GM23338 (cell line): ENCODE measurements around the gene ONECUT3.

Experiments used
- CREB1 ChIP-seq: fragments of 250-450 bp; sonication (Bioruptor Pico); IDR thresholded peaks from 2 replicates; pipeline ENCODE4 v1.5.0; 2020; ENCODE audit warnings: low read depth, mild to moderate bottlenecking, moderate library complexity
- EZH2 ChIP-seq: fragments of 200-600 bp; sonication (generic); IDR thresholded peaks from one replicate; pipeline ENCODE4 v1.8.0; 2017; ENCODE audit warnings: antibody characterized with exemption, mild to moderate bottlenecking, low read depth; ENCODE audit not compliant: unreplicated experiment
- EZH2phosphoT487 ChIP-seq: fragments of 200-600 bp; sonication (generic); IDR thresholded peaks from one replicate; pipeline ENCODE4 v1.8.1; 2018; ENCODE audit warnings: antibody characterized with exemption; ENCODE audit not compliant: unreplicated experiment
- POLR2AphosphoS5 ChIP-seq: IDR thresholded peaks from 2 replicates; pipeline ENCODE4 v1.6.1; 2016; ENCODE audit warnings: antibody characterized with exemption, low read depth
- TF ChIP-seq, protein P1 (sequence below), 2 experiments: fragments of 200-600 bp in 1 of 2; sonication (generic) in 1 of 2; conservative IDR thresholded peaks; 2 replicates each; pipeline versions ENCODE4 v1.5.1 to v1.6.1; 2016 to 2017; ENCODE audit warnings: antibody characterized with exemption in 2 of 2, low read depth in 2 of 2, mild to moderate bottlenecking in 2 of 2, moderate library complexity in 1 of 2

GRCh38 chr19:1824252-1824622 is 70.9 kb downstream of the ONECUT3 start:
- TF ChIP-seq, protein P1, sequence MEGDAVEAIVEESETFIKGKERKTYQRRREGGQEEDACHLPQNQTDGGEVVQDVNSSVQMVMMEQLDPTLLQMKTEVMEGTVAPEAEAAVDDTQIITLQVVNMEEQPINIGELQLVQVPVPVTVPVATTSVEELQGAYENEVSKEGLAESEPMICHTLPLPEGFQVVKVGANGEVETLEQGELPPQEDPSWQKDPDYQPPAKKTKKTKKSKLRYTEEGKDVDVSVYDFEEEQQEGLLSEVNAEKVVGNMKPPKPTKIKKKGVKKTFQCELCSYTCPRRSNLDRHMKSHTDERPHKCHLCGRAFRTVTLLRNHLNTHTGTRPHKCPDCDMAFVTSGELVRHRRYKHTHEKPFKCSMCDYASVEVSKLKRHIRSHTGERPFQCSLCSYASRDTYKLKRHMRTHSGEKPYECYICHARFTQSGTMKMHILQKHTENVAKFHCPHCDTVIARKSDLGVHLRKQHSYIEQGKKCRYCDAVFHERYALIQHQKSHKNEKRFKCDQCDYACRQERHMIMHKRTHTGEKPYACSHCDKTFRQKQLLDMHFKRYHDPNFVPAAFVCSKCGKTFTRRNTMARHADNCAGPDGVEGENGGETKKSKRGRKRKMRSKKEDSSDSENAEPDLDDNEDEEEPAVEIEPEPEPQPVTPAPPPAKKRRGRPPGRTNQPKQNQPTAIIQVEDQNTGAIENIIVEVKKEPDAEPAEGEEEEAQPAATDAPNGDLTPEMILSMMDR (conservative IDR thresholded peaks at IDR 0.05; ENCODE audit: low read depth in 2 of 2): no peak
- no peak for TF ChIP-seq CREB1 (CRISPR knock-in tag)
- TF ChIP-seq EZH2: no peak
- TF ChIP-seq EZH2phosphoT487: no peak
- TF ChIP-seq POLR2AphosphoS5: no peak
